K562 (cell line): Measurements from ENCODE around the gene CHEK2. TPM values are rescaled to one million over a fixed set of nuclear protein-coding genes. Genes with fewer than 3 reads are reported as not detected.

ENCODE experiments used
- DDX20 ChIP-seq: fragments of 450-650 bp; IDR thresholded peaks from 2 replicates; pipeline ENCODE4 v1.6.1; 2016; ENCODE audit warnings: missing genetic modification characterization, low read depth, mild to moderate bottlenecking, missing compliant biosample characterization, moderate library complexity
- FOS ChIP-seq: IDR thresholded peaks from 3 replicates; pipeline ENCODE4 v1.6.1; 2011; ENCODE audit not compliant: insufficient read length; ENCODE audit errors: extremely low read depth
- GATAD2A ChIP-seq: fragments of 450-650 bp; IDR thresholded peaks from 2 replicates; pipeline ENCODE4 v1.6.1; 2017
- LARP7 ChIP-seq: fragments of 450-650 bp; IDR thresholded peaks from 2 replicates; pipeline ENCODE4 v1.6.1; 2016
- MAFF ChIP-seq: IDR thresholded peaks from 2 replicates; pipeline ENCODE4 v1.6.1; 2012; ENCODE audit warnings: low read length, improper control_type of control experiment
- MAFG ChIP-seq: fragments of 450-650 bp; conservative IDR thresholded peaks from 2 replicates; pipeline ENCODE4 v1.6.1; 2016; ENCODE audit warnings: missing genetic modification characterization, missing compliant biosample characterization
- MITF ChIP-seq: IDR thresholded peaks from 2 replicates; pipeline ENCODE4 v1.6.1; 2014; ENCODE audit warnings: antibody characterized with exemption
- MTA2 ChIP-seq: fragments of 450-650 bp; IDR thresholded peaks from 2 replicates; pipeline ENCODE4 v1.6.1; 2016; ENCODE audit warnings: low read depth
- NRF1 ChIP-seq, 2 experiments: fragments of 450-650 bp; IDR thresholded peaks in 1 of 2; conservative IDR thresholded peaks in 1 of 2; 2 replicates each; pipeline ENCODE4 v1.6.1; 2014; ENCODE audit warnings: mild to moderate bottlenecking in 2 of 2
- POLR2AphosphoS5 ChIP-seq: IDR thresholded peaks from 2 replicates; pipeline ENCODE4 v1.6.1; 2011; ENCODE audit warnings: mild to moderate bottlenecking, low read depth, low read length, moderate library complexity; ENCODE audit not compliant: control insufficient read depth, insufficient read depth
- SETDB1 ChIP-seq: IDR thresholded peaks from one replicate; pipeline ENCODE4 v1.6.1; 2012; ENCODE audit warnings: low read length, control low read depth, inconsistent platforms
- SMAD1 ChIP-seq: fragments of 150-350 bp; IDR thresholded peaks from 2 replicates; pipeline ENCODE4 v1.6.1; 2014; ENCODE audit warnings: low read length, low read depth; ENCODE audit not compliant: partially characterized antibody
- SMARCA4 ChIP-seq: fragments of 450-650 bp; IDR thresholded peaks from 2 replicates; pipeline ENCODE4 v1.6.1; 2016
- SMARCA5 ChIP-seq: fragments of 450-650 bp; IDR thresholded peaks from 2 replicates; pipeline ENCODE4 v1.6.1; 2016
- TAL1 ChIP-seq: fragments of 450-650 bp; IDR thresholded peaks from 2 replicates; pipeline ENCODE4 v1.6.1; 2016; ENCODE audit warnings: mild to moderate bottlenecking
- ZMIZ1 ChIP-seq, 2 experiments: fragments of 150-350 bp in 1 of 2; IDR thresholded peaks; 2 replicates each; pipeline ENCODE4 v1.6.1; 2012 to 2016; ENCODE audit warnings: low read depth in 2 of 2, low read length in 2 of 2, mild to moderate bottlenecking in 1 of 2, moderate library complexity in 1 of 2
- ZNF121 ChIP-seq: sonication (generic); formaldehyde crosslinking; conservative IDR thresholded peaks from 2 replicates; pipeline ENCODE4 v1.8.0; 2022; ENCODE audit warnings: missing genetic modification reagents
- ZNF217 ChIP-seq: sonication (generic); formaldehyde crosslinking; IDR thresholded peaks from 2 replicates; pipeline ENCODE4 v1.8.0; 2022; ENCODE audit warnings: mild to moderate bottlenecking, missing genetic modification reagents
- ZNF79 ChIP-seq: fragments of 250-450 bp; sonication (Bioruptor Pico); IDR thresholded peaks from 2 replicates; pipeline ENCODE4 v1.4.0; 2020; ENCODE audit warnings: low read depth, mild to moderate bottlenecking, moderate library complexity
- polyA plus RNA-seq, 8 experiments: library from polyadenylated mRNA; depleted of rRNA in 4 of 8; stranded (reverse) in 5 of 8; unstranded in 3 of 8; fragments of >200 nt; fragmentation: Nextera tagmentation in 2 of 8; fragmentation: Illumina TruSeq in 1 of 8; extraction: Ambion mirVana in 2 of 8; extraction: Trizol in 1 of 8; gene quantifications; 2 replicates each; pipeline versions ENCODE4 v1.2.1 to v1.2.3, GENCODE V29; 2011 to 2014; ENCODE audit warnings: inconsistent platforms in 1 of 8, missing spikeins in 1 of 8
- total RNA-seq, 7 experiments: library from RNA; depleted of rRNA in 6 of 7; stranded (reverse); fragments of >200 nt in 6 of 7; fragmentation: Illumina TruSeq in 2 of 7; extraction: Trizol in 2 of 7; gene quantifications; 2 replicates each; pipeline versions ENCODE4 v1.2.1 to v1.2.3, GENCODE V29; 2011 to 2021; ENCODE audit warnings: low replicate concordance in 1 of 7
- TF ChIP-seq, protein P1 (sequence below): sonication (generic); formaldehyde crosslinking; IDR thresholded peaks from 2 replicates; pipeline ENCODE4 v1.8.0; 2022; ENCODE audit warnings: mild to moderate bottlenecking, missing genetic modification reagents

CHEK2 gene
- total and polyA plus RNA-seq, 9 of the 15 experiments (the other 6 are each of a cell fraction or from before 2014, with no cell fraction given), result 28.7 to 102 (median 58.0) TPM

DNA sequence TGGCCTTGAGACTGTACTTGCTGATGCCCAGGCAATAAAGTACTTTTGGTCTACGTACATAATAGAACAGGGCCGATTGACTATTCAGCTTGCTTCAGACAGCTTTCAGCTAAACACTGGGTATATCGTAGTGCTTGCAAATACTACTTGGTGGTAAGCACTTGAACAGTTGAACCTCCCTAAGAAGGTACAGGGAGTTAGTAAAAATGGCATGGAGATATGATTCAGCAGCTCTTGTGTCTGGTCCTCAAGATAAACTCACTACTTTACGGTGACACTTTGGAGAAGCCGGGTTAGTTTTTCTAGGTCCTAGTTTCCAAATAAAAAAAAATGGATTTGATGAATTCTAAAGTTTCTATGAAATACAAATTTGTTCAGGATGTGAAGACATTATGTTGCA is 38.2 kb upstream of the CHEK2 start (continued):
- TF ChIP-seq ZNF79, result no peak
- peak; percentile 34; the same call in 1 of the 2 replicates for TF ChIP-seq MAFF
- TF ChIP-seq TAL1, result peak; percentile 48; the same call in 1 of the 2 replicates
- TF ChIP-seq POLR2AphosphoS5, result no peak
- TF ChIP-seq FOS, result no peak
- TF ChIP-seq LARP7, result no peak
- no peak for TF ChIP-seq MTA2
- TF ChIP-seq SMARCA5, result no peak
- TF ChIP-seq ZNF217 (CRISPR knock-in tag), result no peak
- TF ChIP-seq ZMIZ1 (IDR thresholded peaks at IDR 0.05; ENCODE audit: low read depth in 2 of 2, low read length in 2 of 2), result no peak
- TF ChIP-seq NRF1 (conservative IDR thresholded peaks at IDR 0.05 in 1 of 2, IDR thresholded peaks at IDR 0.05 in 1 of 2), result no peak
- peak; percentile 71 for TF ChIP-seq SMARCA4
- TF ChIP-seq GATAD2A, result no peak
- TF ChIP-seq MITF, result no peak
- peak; percentile 34; the same call in 1 of the 2 replicates for TF ChIP-seq MAFG (tag)
- no peak for TF ChIP-seq ZNF121 (CRISPR knock-in tag)
- no peak for TF ChIP-seq SMAD1
- no peak for TF ChIP-seq DDX20 (tag)
- TF ChIP-seq, protein P1, sequence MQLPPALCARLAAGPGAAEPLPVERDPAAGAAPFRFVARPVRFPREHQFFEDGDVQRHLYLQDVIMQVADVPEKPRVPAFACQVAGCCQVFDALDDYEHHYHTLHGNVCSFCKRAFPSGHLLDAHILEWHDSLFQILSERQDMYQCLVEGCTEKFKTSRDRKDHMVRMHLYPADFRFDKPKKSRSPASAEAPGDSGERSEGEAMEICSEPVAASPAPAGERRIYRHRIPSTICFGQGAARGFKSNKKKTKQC, result no peak
- no peak for TF ChIP-seq SETDB1
